HG02798 (cell line): Measurements from ENCODE around the gene ENTREP1.
"Not testable (repeated sequence)": the region's sequence is repeated elsewhere in the genome, so short reads cannot be mapped to it uniquely, and the experiment has no call there.

Experiments
- ATAC-seq: cut with Tn5 transposase; IDR thresholded peaks from one replicate; pipeline ENCODE4 v1.9.1; 2021; ENCODE audit warnings: mild to moderate bottlenecking; ENCODE audit not compliant: unreplicated experiment, poor library complexity

ENTREP1 gene

DNA sequence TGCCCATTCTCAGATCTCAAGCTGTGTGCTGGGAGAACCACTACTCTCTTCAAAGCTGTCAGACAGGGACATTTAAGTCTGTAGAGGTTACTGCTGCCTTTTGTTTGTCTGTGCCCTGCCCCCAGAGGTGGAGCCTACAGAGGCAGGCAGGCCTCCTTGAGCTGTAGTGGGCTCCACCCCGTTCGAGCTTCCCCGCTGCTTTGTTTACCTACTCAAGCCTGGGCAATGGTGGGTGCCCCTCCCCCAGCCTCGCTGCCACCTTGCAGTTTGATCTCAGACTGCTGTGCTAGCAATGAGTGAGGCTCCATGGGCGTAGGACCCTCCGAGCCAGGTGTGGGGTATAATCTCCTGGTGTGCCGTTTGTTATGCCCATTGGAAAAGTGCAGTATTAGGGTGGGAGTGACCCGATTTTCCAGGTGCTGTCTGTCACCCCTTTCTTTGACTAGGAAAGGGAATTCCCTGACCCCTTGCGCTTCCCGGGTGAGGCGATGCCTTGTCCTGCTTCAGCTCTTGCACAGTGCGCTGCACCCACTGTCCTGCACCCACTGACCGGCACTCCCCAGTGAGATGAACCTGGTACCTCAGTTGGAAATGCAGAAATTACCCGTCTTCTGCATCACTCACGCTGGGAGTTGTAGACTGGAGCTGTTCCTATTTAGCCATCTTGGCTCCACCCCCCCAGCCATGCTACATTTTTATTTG is 115.4 kb downstream of the ENTREP1 start:
- ATAC-seq: not testable (repeated sequence)
